ENCODE results near the gene VAMP5. TPM values are rescaled to one million over a fixed set of nuclear protein-coding genes. Genes with fewer than 3 reads are reported as not detected.
"Not testable (repeated sequence)": the region's sequence is repeated elsewhere in the genome, so short reads cannot be mapped to it uniquely, and the experiment has no call there.

Gene VAMP5
- total RNA-seq, 1 donor from 2014 or later = 8.8 TPM

- ATAC-seq (ENCODE audit: low read depth) = no peak
- no peak for TF ChIP-seq CTCF (IDR thresholded peaks at IDR 0.05)
- Mint-ChIP-seq H3K4me3 (no peak overlapping the region), H3K9me3 (no peaks in the 10 kb centered on the region), H3K36me3 (ENCODE audit: low read depth) (peaks cover 13% of the 10 kb centered on the region), H3K4me1 (peaks cover 35% of the 10 kb centered on the region), H3K27me3 (no peaks in the 10 kb centered on the region), H3K27ac (no peak overlapping the region)
- ChIA-PET CTCF (no interaction called here), POLR2A (interaction anchor here (0.6 to 6.8 kb wide), 3 partner anchors 12 to 29 kb away, joined by 3 to 45 read pairs (median 4); partner anchors contain the start of gene VAMP8)
- no peak for DNase-seq
- intact Hi-C loops (cut with micrococcal nuclease) = no loop called here
These were observed 6.7 kb downstream of the VAMP5 start for GRCh38 chr2:85590950-85591349.

- Mint-ChIP-seq H3K9me3 (no peaks in the 10 kb centered on the region), H3K27me3 (no peaks in the 10 kb centered on the region), H3K36me3 (ENCODE audit: low read depth) (peaks cover 14% of the 10 kb centered on the region), H3K27ac (no peak overlapping the region), H3K4me1 (peaks cover 39% of the 10 kb centered on the region), H3K4me3 (no peak overlapping the region)
- ATAC-seq (ENCODE audit: low read depth) (no peak), DNase-seq (no peak)
- ChIA-PET CTCF (no interaction called here), POLR2A (interaction anchor here (0.6 to 6.8 kb wide), 3 partner anchors 12 to 29 kb away, joined by 4 to 45 read pairs (median 5); partner anchors contain the start of gene VAMP8)
- no peak for TF ChIP-seq CTCF (IDR thresholded peaks at IDR 0.05)
- intact Hi-C loops (cut with micrococcal nuclease) = no loop called here
These were observed 7.3 kb downstream of the VAMP5 start for GRCh38 chr2:85591563-85591962.

- H3K36me3 Mint-ChIP-seq (ENCODE audit: low read depth) = peaks cover 21% of the 10 kb centered on the region
- intact Hi-C loops (cut with micrococcal nuclease); H3K4me3 Mint-ChIP-seq; H3K9me3 Mint-ChIP-seq; ATAC-seq (ENCODE audit: low read depth); H3K27me3 Mint-ChIP-seq; DNase-seq; H3K27ac Mint-ChIP-seq; CTCF ChIA-PET: not testable (repeated sequence)
- POLR2A ChIA-PET = interaction anchor here (0.6 to 6.8 kb wide), 2 partner anchors 7 to 13 kb away, joined by 3 to 45 read pairs; partner anchors contain the start of gene VAMP8
- peaks cover 44% of the 10 kb centered on the region for H3K4me1 Mint-ChIP-seq
These were observed 8.1 kb downstream of the VAMP5 start for GRCh38 chr2:85592299-85592698.

GRCh38 chr2:85593023-85593422, 8.8 kb downstream of the VAMP5 start:
- H3K4me1 Mint-ChIP-seq = peaks cover 41% of the 10 kb centered on the region
- H3K36me3 Mint-ChIP-seq (ENCODE audit: low read depth) = peaks cover 28% of the 10 kb centered on the region
- H3K27ac Mint-ChIP-seq = no peak overlapping the region
- ChIA-PET POLR2A (interaction anchor here (0.5 to 6.8 kb wide), 2 partner anchors 14 to 266 kb away, joined by 8 to 45 read pairs; partner anchors contain the start of gene VAMP8), CTCF (no interaction called here)
- no peaks in the 10 kb centered on the region for H3K27me3 Mint-ChIP-seq
- no peak for TF ChIP-seq CTCF (IDR thresholded peaks at IDR 0.05)
- H3K9me3 Mint-ChIP-seq = no peaks in the 10 kb centered on the region
- ATAC-seq (ENCODE audit: low read depth) = no peak
- no peak overlapping the region for H3K4me3 Mint-ChIP-seq
- DNase-seq = no peak
- intact Hi-C loops (cut with micrococcal nuclease) = no loop called here

GRCh38 chr2:85594715-85595300, 10.6 kb downstream of the VAMP5 start:
- DNase-seq (no peak), ATAC-seq (ENCODE audit: low read depth) (no peak)
- Mint-ChIP-seq H3K4me3 (peak overlapping the region; percentile 99), H3K27me3 (no peaks in the 10 kb centered on the region), H3K4me1 (peaks cover 36% of the 10 kb centered on the region), H3K9me3 (no peaks in the 10 kb centered on the region), H3K36me3 (ENCODE audit: low read depth) (peaks cover 42% of the 10 kb centered on the region), H3K27ac (peak overlapping the region; percentile 97)
- ChIA-PET POLR2A (interaction anchor here (0.9 to 6.8 kb wide), 21 partner anchors 8 to 846 kb away, joined by 3 to 59 read pairs (median 5); partner anchors contain the start of genes C2orf68, ELMOD3, GGCX and KDM3A), CTCF (interaction anchor here (1.5 kb wide), 1 partner anchor 17 kb away, joined by 4 read pairs; the partner anchor contains the start of gene C2orf68)
- TF ChIP-seq CTCF (IDR thresholded peaks at IDR 0.05) = no peak
- intact Hi-C loops (cut with micrococcal nuclease) = loop anchor here (1.0 kb wide), 5 partner anchors 11 to 177 kb away; partner anchors contain the start of genes GGCX, SH2D6, USP39 and VAMP5

All from activated B cell treated with CpG ODN at 0.5 μM for 24 hours (primary cell).